ENCODE data around the gene SPDYE2. TPM values are rescaled to one million over a fixed set of nuclear protein-coding genes. Genes with fewer than 3 reads are reported as not detected.
"Not testable (repeated sequence)": the region's sequence is repeated elsewhere in the genome, so short reads cannot be mapped to it uniquely, and the experiment has no call there.

SPDYE2 gene
- total and polyA plus RNA-seq, 7 donors: 0.05 to 0.13 (median 0.10) TPM; not detected in 4

- H3K9me3 ChIP-seq; H3K27ac ChIP-seq; ATAC-seq; H3K4me3 ChIP-seq; H3K36me3 ChIP-seq (ENCODE audit: insufficient read depth in 1 of 2, low read depth in 1 of 2); H3K4me1 ChIP-seq; H3K27me3 ChIP-seq (ENCODE audit: insufficient read depth in 3 of 3, low read length in 2 of 3); intact Hi-C loops (cut with DNase I): not testable (repeated sequence)
- WGBS, 3 donors: 94 to 97% (median 96%) methylated on average over 7 of the region's 11 CpGs
- DNase-seq: peak in 1 of 2 donors; percentile 8
Measured at GRCh38 chr7:102542771-102543170, 8.3 kb upstream of the SPDYE2 start.

DNA sequence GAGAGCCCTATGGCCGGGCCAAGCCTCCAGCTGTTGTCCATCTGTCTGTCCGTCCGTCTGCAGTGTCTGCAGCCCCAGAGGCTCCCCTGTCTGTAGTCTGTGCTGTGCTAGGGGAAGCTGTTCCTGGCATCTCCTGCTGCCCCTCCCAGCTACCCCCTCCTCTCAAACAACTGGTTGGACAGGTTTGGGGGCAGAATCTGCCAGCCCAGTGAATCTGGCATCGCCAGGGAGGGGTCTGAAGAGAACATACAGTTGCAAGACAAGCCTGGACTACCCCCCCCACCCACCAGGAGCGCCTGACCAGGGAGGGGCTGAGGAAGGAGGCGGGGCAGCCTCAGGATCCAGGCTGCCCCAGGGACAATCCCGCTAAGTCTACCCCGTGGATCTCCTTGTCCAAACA is 7.4 kb upstream of the SPDYE2 start, which contains the start of gene UPK3BL2:
UPK3BL2 (minus strand) TSS at position 101 of the 400 bp plus-strand sequence; CDS start at position 41, 60 bp downstream.
- no CpG with 5 or more reads among the region's 8 CpGs for WGBS, 3 donors
- H3K4me3 ChIP-seq; H3K36me3 ChIP-seq (ENCODE audit: insufficient read depth in 1 of 2, low read depth in 1 of 2); DNase-seq; H3K27ac ChIP-seq; intact Hi-C loops (cut with DNase I); H3K4me1 ChIP-seq; H3K9me3 ChIP-seq; H3K27me3 ChIP-seq (ENCODE audit: insufficient read depth in 3 of 3, low read length in 2 of 3): not testable (repeated sequence)
- ATAC-seq: peak in 1 of 4 donors; percentile 20

GRCh38 chr7:102544372-102544771 is 6.7 kb upstream of the SPDYE2 start:
- peak in 1 of 4 donors; percentile 6 for ATAC-seq
- H3K27ac ChIP-seq; H3K9me3 ChIP-seq; H3K4me3 ChIP-seq; H3K4me1 ChIP-seq; DNase-seq; H3K27me3 ChIP-seq (ENCODE audit: insufficient read depth in 3 of 3, low read length in 2 of 3); intact Hi-C loops (cut with DNase I); H3K36me3 ChIP-seq (ENCODE audit: insufficient read depth in 1 of 2, low read depth in 1 of 2): not testable (repeated sequence)
- WGBS, 3 donors: no CpG with 5 or more reads among the region's 1 CpG

DNA sequence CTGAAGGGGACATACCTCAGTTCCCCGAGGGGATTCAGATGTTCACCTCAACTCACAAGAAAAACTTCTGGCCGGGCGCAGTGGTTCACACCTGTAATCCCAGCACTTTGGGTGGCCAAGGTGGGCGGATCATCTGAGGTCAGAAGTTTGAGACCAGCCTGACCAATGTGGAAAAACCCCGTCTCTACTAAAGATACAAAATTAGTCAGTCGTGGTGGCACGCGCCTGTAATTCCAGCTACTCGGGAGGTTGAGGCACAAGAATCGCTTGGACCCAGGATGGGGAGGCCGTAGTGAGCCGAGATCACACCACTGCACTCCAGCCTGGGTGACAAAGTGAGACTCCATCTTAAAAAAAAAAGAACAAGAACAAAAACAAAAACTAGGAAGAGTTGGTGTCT is 5.7 kb upstream of the SPDYE2 start:
- H3K4me3 ChIP-seq; H3K36me3 ChIP-seq (ENCODE audit: insufficient read depth in 1 of 2, low read depth in 1 of 2); H3K9me3 ChIP-seq; intact Hi-C loops (cut with DNase I); ATAC-seq; H3K4me1 ChIP-seq; H3K27ac ChIP-seq; H3K27me3 ChIP-seq (ENCODE audit: insufficient read depth in 3 of 3, low read length in 2 of 3): not testable (repeated sequence)
- DNase-seq: peak in 1 of 2 donors; percentile 3
- WGBS, 3 donors: 94 to 96% (median 95%) methylated on average over 6 to 8 of the region's 12 CpGs

DNA sequence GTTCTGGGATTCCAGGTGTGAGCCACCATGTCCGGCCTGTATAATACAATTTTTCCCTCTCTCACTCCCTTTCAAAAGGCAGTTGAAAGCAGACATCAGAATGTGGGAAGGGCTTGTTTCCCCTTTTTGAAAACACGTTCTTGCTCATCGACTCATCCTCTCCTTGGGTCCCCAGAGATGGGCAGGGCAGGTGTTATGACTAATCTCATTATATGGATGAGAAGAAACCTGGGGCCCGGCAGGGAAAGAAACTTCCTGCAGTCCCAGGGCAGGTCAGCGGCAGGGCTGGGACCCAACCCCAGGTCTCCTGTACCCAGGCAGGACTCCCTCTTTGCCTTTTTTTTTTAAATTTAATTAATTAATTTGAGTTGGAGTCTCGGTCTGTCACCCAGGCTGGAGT is 4.7 kb upstream of the SPDYE2 start:
- intact Hi-C loops (cut with DNase I); H3K36me3 ChIP-seq (ENCODE audit: insufficient read depth in 1 of 2, low read depth in 1 of 2); H3K27me3 ChIP-seq (ENCODE audit: insufficient read depth in 3 of 3, low read length in 2 of 3); H3K27ac ChIP-seq; ATAC-seq; H3K4me1 ChIP-seq; DNase-seq; H3K9me3 ChIP-seq; H3K4me3 ChIP-seq: not testable (repeated sequence)
- 64 to 91% methylated on average over 1 to 2 of the region's 6 CpGs; no CpG with 5 or more reads in 1 of the 3 donors for WGBS, 3 donors

GRCh38 chr7:102568620-102569019 is 17.6 kb downstream of the SPDYE2 start:
- peak in 1 of 2 donors; percentile 12 for DNase-seq

GRCh38 chr7:102572261-102573239 is 21.5 kb downstream of the SPDYE2 start, which contains the start of gene POLR2J3:
Gene POLR2J3 (minus strand): TSS chr7:102572583. CDS start chr7:102572521, 62 bp downstream.
- H3K27me3 ChIP-seq (ENCODE audit: insufficient read depth in 3 of 3, low read length in 2 of 3); H3K9me3 ChIP-seq; H3K4me1 ChIP-seq; intact Hi-C loops (cut with DNase I); H3K36me3 ChIP-seq (ENCODE audit: insufficient read depth in 1 of 2, low read depth in 1 of 2): not testable (repeated sequence)
- peak within 1 kb of the TSS; percentile 75 for H3K4me3 ChIP-seq
- whole genome bisulfite sequencing, 3 donors: 0% methylated on average over 41 to 54 of the region's 64 CpGs
- peak; percentile 97 to 99 for DNase-seq
- peak within 1 kb of the TSS; percentile 77 for H3K27ac ChIP-seq
- TF ChIP-seq, protein P1, sequence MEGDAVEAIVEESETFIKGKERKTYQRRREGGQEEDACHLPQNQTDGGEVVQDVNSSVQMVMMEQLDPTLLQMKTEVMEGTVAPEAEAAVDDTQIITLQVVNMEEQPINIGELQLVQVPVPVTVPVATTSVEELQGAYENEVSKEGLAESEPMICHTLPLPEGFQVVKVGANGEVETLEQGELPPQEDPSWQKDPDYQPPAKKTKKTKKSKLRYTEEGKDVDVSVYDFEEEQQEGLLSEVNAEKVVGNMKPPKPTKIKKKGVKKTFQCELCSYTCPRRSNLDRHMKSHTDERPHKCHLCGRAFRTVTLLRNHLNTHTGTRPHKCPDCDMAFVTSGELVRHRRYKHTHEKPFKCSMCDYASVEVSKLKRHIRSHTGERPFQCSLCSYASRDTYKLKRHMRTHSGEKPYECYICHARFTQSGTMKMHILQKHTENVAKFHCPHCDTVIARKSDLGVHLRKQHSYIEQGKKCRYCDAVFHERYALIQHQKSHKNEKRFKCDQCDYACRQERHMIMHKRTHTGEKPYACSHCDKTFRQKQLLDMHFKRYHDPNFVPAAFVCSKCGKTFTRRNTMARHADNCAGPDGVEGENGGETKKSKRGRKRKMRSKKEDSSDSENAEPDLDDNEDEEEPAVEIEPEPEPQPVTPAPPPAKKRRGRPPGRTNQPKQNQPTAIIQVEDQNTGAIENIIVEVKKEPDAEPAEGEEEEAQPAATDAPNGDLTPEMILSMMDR (IDR thresholded peaks at IDR 0.05): peak; percentile 54
- peak; percentile 88 to 93 (median 92) for ATAC-seq

More at GRCh38 chr7:102568620-102569019, 17.6 kb downstream of the SPDYE2 start:
- 75 to 100% (median 82%) methylated on average over 3 to 4 of the region's 11 CpGs for WGBS, 3 donors
- H3K36me3 ChIP-seq (ENCODE audit: insufficient read depth in 1 of 2, low read depth in 1 of 2); H3K27me3 ChIP-seq (ENCODE audit: insufficient read depth in 3 of 3, low read length in 2 of 3); ATAC-seq; H3K9me3 ChIP-seq; H3K27ac ChIP-seq; H3K4me3 ChIP-seq; intact Hi-C loops (cut with DNase I); H3K4me1 ChIP-seq: not testable (repeated sequence)

DNA sequence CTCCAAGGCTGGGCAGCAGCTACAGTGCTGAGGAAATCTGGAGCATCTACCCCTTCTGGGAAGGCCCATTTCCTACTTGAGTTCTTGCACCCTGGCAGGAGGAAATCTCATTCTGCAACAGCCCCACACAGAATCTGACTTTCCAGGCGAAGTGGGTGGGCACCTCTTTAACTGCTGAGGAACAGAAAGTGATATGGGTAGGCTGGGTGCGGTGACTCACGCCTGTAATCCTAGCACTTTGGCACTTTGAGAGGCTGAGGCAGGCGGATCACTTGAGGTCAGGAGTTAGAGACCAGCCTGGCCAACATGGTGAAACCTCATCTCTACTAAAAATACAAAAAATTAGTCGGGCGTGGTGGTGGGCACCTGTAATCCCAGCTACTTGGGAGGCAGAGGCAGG is 23.6 kb downstream of the SPDYE2 start:
- no CpG with 5 or more reads among the region's 6 CpGs for WGBS, 3 donors
- H3K27ac ChIP-seq; intact Hi-C loops (cut with DNase I); H3K4me3 ChIP-seq; H3K9me3 ChIP-seq; H3K4me1 ChIP-seq; H3K27me3 ChIP-seq (ENCODE audit: insufficient read depth in 3 of 3, low read length in 2 of 3); DNase-seq; H3K36me3 ChIP-seq (ENCODE audit: insufficient read depth in 1 of 2, low read depth in 1 of 2): not testable (repeated sequence)
- ATAC-seq: peak; percentile 9 to 57 (median 28)

DNA sequence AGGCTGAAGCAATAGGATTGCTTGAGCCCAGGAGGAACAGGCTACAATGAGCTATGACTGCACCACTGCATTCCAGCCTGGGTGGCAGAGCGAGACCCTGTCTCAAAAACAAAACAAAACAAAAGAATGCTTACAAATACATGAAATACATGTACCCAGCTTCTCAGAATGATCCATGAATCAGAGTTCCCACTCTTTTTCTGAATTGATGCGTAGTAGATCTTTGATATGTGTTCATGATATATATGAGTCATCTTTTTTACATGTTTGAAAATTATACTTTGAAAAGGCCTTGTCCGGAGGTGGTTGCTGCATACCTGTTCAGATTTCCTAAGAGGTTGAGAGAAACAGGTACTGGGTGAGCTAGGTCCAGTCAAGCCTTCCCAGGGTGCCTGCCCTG is 25.3 kb downstream of the SPDYE2 start:
- DNase-seq; H3K27me3 ChIP-seq (ENCODE audit: insufficient read depth in 3 of 3, low read length in 2 of 3); H3K9me3 ChIP-seq; H3K27ac ChIP-seq; H3K4me1 ChIP-seq; intact Hi-C loops (cut with DNase I); H3K4me3 ChIP-seq; H3K36me3 ChIP-seq (ENCODE audit: insufficient read depth in 1 of 2, low read depth in 1 of 2); ATAC-seq: not testable (repeated sequence)
- WGBS, 3 donors: no CpG with 5 or more reads among the region's 3 CpGs

All from psoas muscle (tissue), 8 donors.